IPS-18c (cell line): ENCODE results near the gene ITGB8.

Experiments used
- H3K4me3 ChIP-seq: 2 replicates; pipeline ENCODE4 v1.7.0; 2013; ENCODE audit warnings: low read depth, mild to moderate bottlenecking, low read length, moderate library complexity; ENCODE audit not compliant: insufficient read depth
- H3K9me3 ChIP-seq: one replicate; pipeline ENCODE4 v1.6.1; 2013; ENCODE audit warnings: mild to moderate bottlenecking, low read length, moderate library complexity; ENCODE audit not compliant: control insufficient read depth, insufficient read depth

ITGB8 gene

DNA sequence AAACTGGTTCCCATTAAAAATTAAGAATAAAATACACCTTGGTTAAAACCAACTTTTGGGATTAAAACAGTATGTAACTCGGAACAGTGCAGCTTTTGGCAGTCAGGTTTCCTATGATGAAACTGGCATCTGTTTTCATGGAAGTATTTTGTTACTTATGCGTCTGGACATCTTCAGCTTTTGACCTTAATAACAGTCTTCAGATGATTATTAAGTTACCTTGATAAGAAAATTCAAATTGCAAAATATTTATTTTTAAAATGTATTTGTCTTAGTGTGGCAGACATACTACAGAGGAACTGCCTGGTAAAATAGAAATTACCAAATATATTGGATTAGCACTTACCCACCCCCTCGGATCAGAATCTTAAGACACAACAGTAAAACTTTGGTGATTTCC, 100.0 kb downstream of the ITGB8 start:
- Histone ChIP-seq H3K9me3 (no peaks in the 10 kb centered on the region), H3K4me3 (no peak overlapping the region)

DNA sequence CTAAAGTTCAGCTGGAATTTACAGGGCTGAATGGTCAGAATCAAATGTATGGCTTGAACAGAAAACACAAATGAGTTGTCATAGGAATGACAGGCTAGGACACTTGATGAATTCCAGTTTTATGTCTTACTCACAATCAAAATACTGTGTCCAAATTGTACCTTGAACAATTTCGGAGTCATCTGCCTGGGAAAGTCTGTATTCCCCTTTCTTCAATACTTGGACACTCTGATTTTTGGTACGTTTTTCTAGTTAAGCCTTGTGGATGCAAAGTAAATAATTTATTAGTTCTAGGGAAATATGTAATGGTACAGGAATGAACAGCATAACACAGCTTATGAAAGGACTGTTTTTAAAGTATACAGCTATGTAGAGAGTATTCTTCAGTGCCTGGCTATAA, 100.4 kb downstream of the ITGB8 start:
- no peaks in the 10 kb centered on the region for H3K9me3 ChIP-seq
- no peak overlapping the region for H3K4me3 ChIP-seq

GRCh38 chr7:20432071-20432470, 101.4 kb downstream of the ITGB8 start:
- Histone ChIP-seq H3K9me3 (no peaks in the 10 kb centered on the region), H3K4me3 (no peak overlapping the region)

DNA sequence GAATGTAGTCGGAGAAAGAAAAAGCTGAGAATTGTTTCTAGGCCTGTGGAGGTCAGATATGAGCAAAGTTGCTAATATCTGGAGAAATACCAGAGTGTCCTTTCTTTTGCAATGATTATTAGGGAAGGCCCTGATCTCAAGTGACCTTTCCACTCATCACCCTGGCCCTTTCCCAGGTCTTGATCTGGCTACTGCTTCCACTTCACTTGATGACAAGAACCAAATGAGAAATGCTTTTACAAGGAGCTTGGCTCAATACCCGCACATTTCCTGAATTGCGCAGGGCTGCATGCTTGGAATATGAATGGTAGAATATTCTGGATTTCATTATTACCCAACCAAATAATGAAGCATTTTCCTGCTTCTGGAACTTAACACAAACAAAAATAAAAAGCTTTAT, 104.6 kb downstream of the ITGB8 start:
- Histone ChIP-seq H3K9me3 (no peaks in the 10 kb centered on the region), H3K4me3 (no peak overlapping the region)

GRCh38 chr7:20438248-20438647, 107.5 kb downstream of the ITGB8 start:
- no peak overlapping the region for H3K4me3 ChIP-seq
- H3K9me3 ChIP-seq: no peaks in the 10 kb centered on the region

DNA sequence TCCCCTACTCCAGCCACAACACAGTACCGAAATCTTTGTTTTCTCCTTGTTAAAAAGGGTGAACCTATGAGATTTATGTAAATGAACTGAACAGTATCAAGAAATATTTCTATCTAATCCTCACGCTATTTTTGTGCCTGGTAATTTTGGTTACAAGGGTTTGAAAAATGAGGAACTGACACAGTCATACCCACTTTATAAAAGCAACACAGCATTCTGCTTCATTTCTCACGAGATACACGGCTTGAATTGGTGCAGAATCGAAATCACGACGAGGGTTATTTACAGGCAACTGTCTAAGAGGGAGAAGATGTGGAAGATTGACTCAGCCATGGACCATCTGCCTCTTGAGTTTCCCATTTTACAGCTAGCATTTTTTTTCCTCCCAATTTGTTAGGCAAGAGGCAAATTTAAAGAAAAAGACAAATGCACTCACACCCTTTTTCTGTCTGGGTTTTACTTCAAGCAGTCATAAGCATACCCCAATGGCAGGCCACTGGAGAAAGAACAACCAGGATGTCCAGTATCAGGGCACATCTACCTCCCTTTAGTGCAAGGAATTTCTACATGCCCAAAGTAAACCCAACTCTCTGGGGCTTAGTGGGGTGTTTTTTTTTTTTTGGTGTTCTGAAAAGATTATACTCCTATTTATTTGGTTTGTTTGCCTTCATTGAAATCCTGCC, 108.1 kb downstream of the ITGB8 start:
- H3K9me3 ChIP-seq: no peaks in the 10 kb centered on the region
- H3K4me3 ChIP-seq: no peak overlapping the region

DNA sequence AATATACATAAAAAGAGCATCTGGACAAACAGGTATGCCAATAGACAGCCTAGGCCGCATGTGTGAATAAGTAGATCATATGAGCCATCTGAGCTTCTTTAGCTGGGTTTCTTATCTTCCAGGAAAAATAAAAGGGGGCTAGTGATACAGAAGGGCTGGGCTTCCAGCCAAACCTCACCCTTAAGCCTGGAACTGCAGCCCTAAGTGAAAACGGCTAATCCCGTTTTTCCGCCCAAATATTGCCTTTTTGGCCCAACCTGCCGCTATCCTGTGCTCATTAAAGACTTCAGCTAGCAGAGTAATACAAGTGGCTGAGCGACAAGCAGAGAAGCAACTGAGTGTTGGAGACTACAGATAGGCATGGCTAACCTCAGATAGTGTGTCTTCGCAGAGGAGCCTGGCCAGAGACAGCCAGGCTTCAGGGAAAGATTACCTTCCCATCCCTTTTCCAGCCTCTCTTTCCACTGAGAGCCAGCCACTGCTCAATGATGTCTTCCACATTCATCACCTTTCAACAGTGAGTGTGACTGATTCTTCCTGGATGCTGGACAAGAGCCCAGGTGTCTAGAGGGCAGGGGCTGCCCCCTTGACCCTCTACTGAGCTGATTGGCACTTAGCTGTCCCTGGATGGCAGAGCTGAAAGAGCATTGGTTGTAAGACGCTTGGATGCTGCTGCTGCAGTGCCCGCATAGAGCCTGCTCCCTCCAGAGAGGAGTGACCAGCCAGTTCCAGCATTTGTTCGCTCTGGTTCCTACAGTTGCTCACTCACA, 108.9 kb downstream of the ITGB8 start:
- H3K4me3 ChIP-seq: no peak overlapping the region
- no peaks in the 10 kb centered on the region for H3K9me3 ChIP-seq

DNA sequence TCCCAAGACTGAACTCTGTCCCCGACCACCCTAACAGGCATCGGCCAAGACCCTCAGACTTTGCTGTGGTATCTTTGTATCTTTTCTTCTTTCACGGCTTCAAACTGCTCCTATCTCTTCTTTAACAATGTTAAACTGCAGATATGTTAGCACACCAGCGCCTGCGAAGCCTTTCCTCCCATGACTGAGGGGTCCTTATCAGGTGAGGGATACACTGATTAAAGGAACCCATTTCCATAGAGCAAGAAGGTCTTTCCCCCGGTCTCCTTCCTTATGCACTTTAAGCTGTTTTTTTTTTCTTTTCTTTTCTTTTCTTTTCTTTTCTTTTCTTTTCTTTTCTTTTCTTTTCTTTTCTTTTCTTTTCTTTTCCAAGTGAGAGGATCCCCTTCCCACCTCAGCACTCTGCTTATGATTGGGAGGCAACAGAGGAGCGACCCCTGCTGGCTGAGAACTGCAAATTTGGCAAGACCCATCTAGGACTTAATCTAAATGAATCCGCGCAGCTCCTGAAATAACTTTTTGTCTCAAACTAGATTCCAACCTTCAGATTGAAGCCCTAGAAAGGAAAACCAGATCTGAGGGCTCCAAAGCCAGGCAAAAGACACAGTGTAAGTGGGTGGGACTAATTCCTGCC, 109.9 kb downstream of the ITGB8 start:
- no peak overlapping the region for H3K4me3 ChIP-seq

DNA sequence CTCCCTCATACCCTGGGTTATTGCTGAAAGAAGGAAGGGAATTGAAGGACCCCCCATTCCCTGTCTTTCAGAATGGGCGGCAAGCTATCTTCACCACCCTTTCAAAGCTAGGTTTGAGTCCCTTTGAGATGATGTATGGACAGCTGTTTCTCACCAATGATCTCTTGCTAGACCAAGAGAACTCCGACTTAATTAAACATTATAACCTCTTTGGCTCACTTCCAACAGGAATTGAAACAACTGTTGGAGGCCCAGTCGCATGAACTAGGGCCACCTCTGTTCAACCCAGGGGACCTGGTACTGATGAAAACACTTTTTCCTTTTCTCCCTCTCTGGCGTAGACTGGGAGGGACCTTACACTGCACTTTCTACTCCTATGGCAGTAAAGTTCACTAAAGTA, 110.6 kb downstream of the ITGB8 start:
- no peaks in the 10 kb centered on the region for H3K9me3 ChIP-seq

More for the DNA sequence above, 109.9 kb downstream of the ITGB8 start:
- no peaks in the 10 kb centered on the region for H3K9me3 ChIP-seq

GRCh38 chr7:20441991-20442441, 111.3 kb downstream of the ITGB8 start:
- Histone ChIP-seq H3K9me3 (no peaks in the 10 kb centered on the region), H3K4me3 (no peak overlapping the region)

More for the DNA sequence above, 110.6 kb downstream of the ITGB8 start:
- H3K4me3 ChIP-seq: no peak overlapping the region

DNA sequence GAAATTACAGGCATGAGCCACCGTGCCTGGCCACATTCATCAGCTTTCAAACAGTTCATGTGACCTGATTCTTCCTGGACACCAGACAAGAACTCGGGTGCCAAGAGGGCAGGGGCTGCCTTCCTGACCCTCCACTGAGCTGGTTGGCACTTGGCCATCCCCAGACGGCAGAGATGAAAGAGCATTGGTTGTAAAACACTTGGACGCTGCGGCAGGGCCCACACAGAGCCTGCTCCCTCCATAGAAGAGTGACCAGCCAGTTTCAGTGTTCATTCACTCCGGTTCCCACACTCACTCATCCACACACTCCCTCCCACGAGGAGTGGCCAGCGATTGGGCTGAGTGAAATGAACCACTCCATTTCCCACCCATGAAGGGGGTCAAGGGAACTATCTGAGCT, 112.3 kb downstream of the ITGB8 start:
- H3K9me3 ChIP-seq: no peaks in the 10 kb centered on the region

DNA sequence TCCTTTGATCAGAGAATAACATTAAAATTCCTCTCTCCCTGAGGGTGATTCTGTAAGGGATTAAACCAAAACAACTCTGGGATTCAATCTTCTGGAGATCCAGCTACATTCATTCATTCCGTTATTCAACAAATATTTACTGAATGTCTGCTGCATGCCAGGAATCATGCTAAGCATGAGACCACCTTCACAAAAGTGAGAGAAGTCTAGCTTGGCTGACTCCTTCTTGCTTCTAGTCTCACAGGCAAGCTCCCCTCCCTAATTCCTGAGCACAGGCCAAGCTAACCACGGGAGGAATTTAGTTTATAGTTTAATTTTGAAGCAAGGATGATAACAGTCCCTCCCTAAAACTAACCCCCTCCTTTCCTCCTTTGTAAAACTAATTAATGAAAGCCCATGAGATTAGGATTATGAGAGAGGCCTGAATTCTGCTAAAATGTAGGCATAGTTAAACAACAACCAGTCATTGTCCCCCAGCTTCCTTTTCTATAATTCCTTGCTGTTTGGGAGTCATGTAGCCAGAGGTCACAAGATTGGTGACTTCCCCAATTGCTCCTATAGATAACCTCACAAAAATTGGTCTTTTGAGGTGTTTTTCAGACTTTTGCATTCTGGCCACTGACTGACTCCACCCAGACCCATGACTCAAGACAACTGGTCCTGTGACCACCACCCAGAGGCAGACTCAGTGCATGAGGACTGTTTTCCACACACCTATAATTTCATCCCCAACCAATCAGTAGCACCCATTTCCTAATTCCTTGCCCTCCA, 113.5 kb downstream of the ITGB8 start:
- H3K4me3 ChIP-seq: no peak overlapping the region
- no peaks in the 10 kb centered on the region for H3K9me3 ChIP-seq

More for the DNA sequence above, 112.3 kb downstream of the ITGB8 start:
- H3K4me3 ChIP-seq: no peak overlapping the region

- no peak overlapping the region for H3K4me3 ChIP-seq
- no peaks in the 10 kb centered on the region for H3K9me3 ChIP-seq
Measured at GRCh38 chr7:20447021-20447650, 116.4 kb downstream of the ITGB8 start.

DNA sequence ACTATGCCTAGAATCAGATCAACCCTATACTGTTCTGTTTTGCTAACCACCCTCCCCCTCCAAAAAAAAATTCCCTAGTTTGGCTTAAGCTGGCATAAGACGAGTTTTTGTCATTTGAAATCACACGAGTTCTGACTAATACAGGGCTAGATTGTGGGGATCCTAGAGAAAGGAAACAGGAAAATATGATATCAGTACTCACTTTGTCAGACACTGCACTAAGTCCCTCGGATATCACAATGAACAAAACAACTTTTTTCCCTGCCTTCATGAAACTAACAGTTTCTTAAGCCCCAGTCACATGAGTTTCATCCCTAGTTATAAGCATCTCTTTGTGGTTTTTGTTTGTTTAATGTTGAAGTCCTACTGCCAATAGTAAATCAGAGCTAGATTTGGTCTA, 118.5 kb downstream of the ITGB8 start:
- no peak overlapping the region for H3K4me3 ChIP-seq

DNA sequence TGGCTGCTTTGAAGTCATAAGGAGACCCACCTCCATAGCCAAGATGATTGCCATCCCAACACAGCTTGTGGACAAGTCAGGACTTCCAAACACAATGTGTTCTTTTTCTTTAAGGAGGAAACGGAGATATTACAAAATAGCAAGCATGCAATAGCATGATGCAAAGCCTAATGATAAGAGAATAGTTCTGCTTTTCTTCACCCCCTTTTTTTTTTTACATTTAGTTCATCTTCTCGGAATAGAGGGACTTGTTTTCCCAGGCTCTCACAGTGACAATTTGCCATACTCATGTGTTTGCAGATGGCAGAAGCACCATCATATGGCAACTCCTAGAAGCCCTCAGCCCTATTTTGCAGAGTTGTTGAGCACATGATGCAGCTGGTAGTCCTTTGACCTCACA, 119.8 kb downstream of the ITGB8 start:
- no peaks in the 10 kb centered on the region for H3K9me3 ChIP-seq
- no peak overlapping the region for H3K4me3 ChIP-seq

More for the DNA sequence above, 118.5 kb downstream of the ITGB8 start:
- H3K9me3 ChIP-seq: no peaks in the 10 kb centered on the region

DNA sequence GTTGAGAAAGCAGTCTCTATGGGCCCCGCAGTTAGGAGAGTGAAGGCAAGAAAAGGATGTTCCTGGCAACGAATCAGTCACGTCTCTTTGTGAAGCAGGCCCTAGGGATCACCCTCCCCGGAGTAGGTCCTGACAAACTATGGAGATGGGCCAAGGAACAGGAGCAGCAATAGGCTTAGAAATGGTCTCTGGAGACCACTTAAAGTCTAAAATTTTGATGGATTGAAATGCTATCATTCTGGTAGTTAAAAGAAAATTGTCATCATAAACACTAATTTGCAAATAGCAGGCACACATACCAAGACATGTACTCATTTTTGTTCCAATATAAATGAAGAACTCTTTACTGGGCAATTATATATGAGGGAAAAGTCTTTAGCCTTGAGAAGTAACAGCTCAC, 123.5 kb downstream of the ITGB8 start:
- no peak overlapping the region for H3K4me3 ChIP-seq

DNA sequence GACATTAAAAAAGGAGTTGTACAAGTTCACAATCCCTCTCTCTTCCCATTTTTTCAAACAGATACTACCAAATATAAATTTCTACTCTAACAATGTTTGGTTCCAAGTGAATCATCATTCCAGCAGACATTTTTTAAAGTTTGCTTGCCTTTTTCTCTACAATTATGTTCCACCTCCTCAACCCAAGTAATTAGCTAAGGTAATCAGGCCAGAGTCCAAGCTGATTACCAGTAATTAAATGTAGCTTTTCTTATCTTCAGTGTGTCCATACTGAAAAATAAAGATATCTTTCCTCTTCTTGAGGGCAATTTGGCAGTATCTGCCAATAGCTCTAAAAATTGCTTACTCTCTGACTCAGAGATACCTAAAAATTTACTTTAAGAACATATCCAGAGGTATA, 126.0 kb downstream of the ITGB8 start:
- no peak overlapping the region for H3K4me3 ChIP-seq

More for the DNA sequence above, 123.5 kb downstream of the ITGB8 start:
- no peaks in the 10 kb centered on the region for H3K9me3 ChIP-seq

More for the DNA sequence above, 126.0 kb downstream of the ITGB8 start:
- no peaks in the 10 kb centered on the region for H3K9me3 ChIP-seq
